ENCODE data around the gene MACF1.

DNA sequence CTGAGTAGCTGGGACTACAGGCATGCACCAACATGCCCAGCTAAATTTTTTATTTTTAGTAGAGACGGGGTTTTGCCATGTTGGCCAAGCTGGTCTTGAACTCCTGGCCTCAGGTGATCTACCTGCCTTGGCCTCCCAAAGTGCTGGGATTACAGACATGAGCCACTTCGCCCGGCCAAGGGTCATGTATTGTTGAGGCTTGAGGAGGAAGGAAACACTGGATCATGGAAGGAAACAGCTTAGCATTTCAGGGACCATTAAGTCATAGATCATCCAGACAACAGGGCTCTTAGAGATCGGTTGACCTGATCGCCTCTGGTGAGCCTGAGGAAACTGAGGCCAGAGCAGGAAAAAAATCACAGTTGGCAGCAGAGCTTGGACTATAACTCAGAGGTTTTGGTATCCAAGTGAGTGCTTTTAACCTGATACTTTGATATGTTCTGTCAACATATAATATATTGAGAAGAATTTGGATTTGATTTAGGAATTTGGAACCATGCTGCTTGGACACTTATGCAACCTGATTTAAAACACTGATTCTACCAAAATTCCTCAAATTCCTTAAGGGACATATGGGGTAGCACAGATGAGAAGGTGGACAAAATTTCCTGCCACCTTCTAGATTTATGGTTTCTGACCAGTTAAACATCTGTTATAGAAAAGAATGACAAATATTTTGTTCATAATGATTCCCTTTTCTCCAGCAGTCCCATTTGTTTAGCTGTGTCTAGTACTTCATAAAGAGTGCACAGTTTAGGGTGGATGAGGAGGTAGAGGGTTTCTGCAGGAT lies 273.8 kb downstream of the MACF1 start:
- TF ChIP-seq POLR2A (IDR thresholded peaks at IDR 0.05; ENCODE audit: low read depth, low read length) (no peak), TAF1 (IDR thresholded peaks at IDR 0.05; ENCODE audit: borderline replicate concordance, low read depth, low read length) (no peak), POLR2AphosphoS5 (IDR thresholded peaks at IDR 0.05; ENCODE audit: low read depth, low read length) (no peak)
